ENCODE results near the gene TNN. TPM values are rescaled to one million over a fixed set of nuclear protein-coding genes. Genes with fewer than 3 reads are reported as not detected.
"Not testable (repeated sequence)": the region's sequence is repeated elsewhere in the genome, so short reads cannot be mapped to it uniquely, and the experiment has no call there.

The TNN gene
- polyA plus RNA-seq, 1 experiment = not detected

- ChIA-PET CTCF (interaction anchor here (0.7 to 1.5 kb wide), 5 partner anchors 9 to 279 kb away, joined by 3 read pairs; no protein-coding TSS in a partner anchor), POLR2A (no interaction called here)
- DNase-seq (ENCODE audit: low read depth) = no peak
- TF ChIP-seq, protein P1, sequence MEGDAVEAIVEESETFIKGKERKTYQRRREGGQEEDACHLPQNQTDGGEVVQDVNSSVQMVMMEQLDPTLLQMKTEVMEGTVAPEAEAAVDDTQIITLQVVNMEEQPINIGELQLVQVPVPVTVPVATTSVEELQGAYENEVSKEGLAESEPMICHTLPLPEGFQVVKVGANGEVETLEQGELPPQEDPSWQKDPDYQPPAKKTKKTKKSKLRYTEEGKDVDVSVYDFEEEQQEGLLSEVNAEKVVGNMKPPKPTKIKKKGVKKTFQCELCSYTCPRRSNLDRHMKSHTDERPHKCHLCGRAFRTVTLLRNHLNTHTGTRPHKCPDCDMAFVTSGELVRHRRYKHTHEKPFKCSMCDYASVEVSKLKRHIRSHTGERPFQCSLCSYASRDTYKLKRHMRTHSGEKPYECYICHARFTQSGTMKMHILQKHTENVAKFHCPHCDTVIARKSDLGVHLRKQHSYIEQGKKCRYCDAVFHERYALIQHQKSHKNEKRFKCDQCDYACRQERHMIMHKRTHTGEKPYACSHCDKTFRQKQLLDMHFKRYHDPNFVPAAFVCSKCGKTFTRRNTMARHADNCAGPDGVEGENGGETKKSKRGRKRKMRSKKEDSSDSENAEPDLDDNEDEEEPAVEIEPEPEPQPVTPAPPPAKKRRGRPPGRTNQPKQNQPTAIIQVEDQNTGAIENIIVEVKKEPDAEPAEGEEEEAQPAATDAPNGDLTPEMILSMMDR (IDR thresholded peaks at IDR 0.05; ENCODE audit: insufficient read depth, low read depth, low read length) = no peak
- no peak overlapping the region for H3K4me3 ChIP-seq (ENCODE audit: low read depth, low read length)
- no peaks in the 10 kb centered on the region for H3K27me3 ChIP-seq (ENCODE audit: control insufficient read depth, insufficient read depth, low read length)
- no peaks in the 10 kb centered on the region for H3K36me3 ChIP-seq (ENCODE audit: control insufficient read depth, insufficient read depth, low read length)
These were observed 27.2 kb upstream of the TNN start for GRCh38 chr1:175040324-175040879.

- CTCF ChIA-PET = interaction anchor here (1.4 to 2.4 kb wide), 3 partner anchors 12 to 104 kb away, joined by 4 to 6 read pairs (median 4); no protein-coding TSS in a partner anchor
- H3K36me3 ChIP-seq (ENCODE audit: control insufficient read depth, insufficient read depth, low read length) = no peaks in the 10 kb centered on the region
- DNase-seq (ENCODE audit: low read depth) = no peak
- POLR2A ChIA-PET = no interaction called here
- H3K27me3 ChIP-seq (ENCODE audit: control insufficient read depth, insufficient read depth, low read length) = no peaks in the 10 kb centered on the region
- H3K4me3 ChIP-seq (ENCODE audit: low read depth, low read length) = no peak overlapping the region
- TF ChIP-seq, protein P1 (IDR thresholded peaks at IDR 0.05; ENCODE audit: insufficient read depth, low read depth, low read length) = no peak
These were observed 25.0 kb upstream of the TNN start for GRCh38 chr1:175042650-175043049.

GRCh38 chr1:175043824-175044223, 23.8 kb upstream of the TNN start:
- POLR2A ChIA-PET = no interaction called here
- CTCF ChIA-PET = interaction anchor here (1.9 to 2.4 kb wide), 2 partner anchors 11 to 14 kb away, joined by 4 to 6 read pairs; no protein-coding TSS in a partner anchor
- Histone ChIP-seq H3K36me3 (ENCODE audit: control insufficient read depth, insufficient read depth, low read length) (no peaks in the 10 kb centered on the region), H3K4me3 (ENCODE audit: low read depth, low read length) (no peak overlapping the region), H3K27me3 (ENCODE audit: control insufficient read depth, insufficient read depth, low read length) (no peaks in the 10 kb centered on the region)
- DNase-seq (ENCODE audit: low read depth) = no peak
- TF ChIP-seq, protein P1 (IDR thresholded peaks at IDR 0.05; ENCODE audit: insufficient read depth, low read depth, low read length) = no peak

DNA sequence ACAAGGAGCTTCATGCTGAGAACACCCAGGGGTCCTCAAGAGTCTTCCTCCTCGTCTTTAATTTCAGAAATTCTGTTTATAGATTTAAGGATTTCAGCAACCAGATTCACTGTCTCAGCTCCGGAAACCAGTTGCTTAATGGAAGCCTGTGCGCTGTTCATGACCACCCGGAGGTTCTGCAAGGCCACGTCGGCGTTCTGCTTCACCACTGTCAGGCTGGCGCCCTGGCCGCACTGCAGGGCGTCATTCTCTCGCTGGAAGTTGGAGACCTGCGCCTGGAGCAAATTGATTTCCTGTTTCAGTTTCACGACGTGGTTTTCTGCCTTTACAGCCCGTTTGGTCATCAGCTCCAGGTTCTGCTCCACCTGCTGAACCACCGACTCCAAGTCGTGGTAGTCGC, 23.0 kb upstream of the TNN start:
- DNase-seq (ENCODE audit: low read depth); H3K36me3 ChIP-seq (ENCODE audit: control insufficient read depth, insufficient read depth, low read length); POLR2A ChIA-PET; H3K4me3 ChIP-seq (ENCODE audit: low read depth, low read length); H3K27me3 ChIP-seq (ENCODE audit: control insufficient read depth, insufficient read depth, low read length): not testable (repeated sequence)
- CTCF ChIA-PET = interaction anchor here (1.9 kb wide), 1 partner anchor 10 kb away, joined by 4 read pairs; no protein-coding TSS in a partner anchor

DNA sequence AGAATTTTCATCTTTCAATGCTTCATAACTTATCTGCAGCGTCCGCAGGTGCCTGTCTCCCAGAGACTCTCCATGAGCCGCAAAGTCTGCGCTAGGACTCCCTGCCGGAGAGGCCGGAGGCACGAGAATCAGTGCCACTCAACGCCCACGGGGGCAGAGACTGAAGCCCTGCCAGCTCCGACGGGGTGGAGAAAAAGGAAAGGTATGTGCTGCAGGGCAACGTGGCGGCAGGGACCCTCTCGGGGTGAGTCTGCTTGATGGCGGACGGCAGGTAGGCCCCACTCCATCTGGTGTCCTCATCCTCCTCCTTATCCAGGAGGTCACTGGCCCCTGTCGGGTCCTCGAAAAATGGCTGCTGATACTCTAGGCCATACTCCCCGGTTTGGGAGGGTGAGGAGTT, 22.5 kb upstream of the TNN start:
- Histone ChIP-seq H3K4me3 (ENCODE audit: low read depth, low read length) (no peak overlapping the region), H3K36me3 (ENCODE audit: control insufficient read depth, insufficient read depth, low read length) (no peaks in the 10 kb centered on the region), H3K27me3 (ENCODE audit: control insufficient read depth, insufficient read depth, low read length) (no peaks in the 10 kb centered on the region)
- ChIA-PET POLR2A (no interaction called here), CTCF (no interaction called here)
- DNase-seq (ENCODE audit: low read depth) = no peak
- TF ChIP-seq, protein P1 (IDR thresholded peaks at IDR 0.05; ENCODE audit: insufficient read depth, low read depth, low read length) = no peak

GRCh38 chr1:175045519-175045918, 22.1 kb upstream of the TNN start:
- CTCF ChIA-PET = no interaction called here
- POLR2A ChIA-PET = no interaction called here

More at GRCh38 chr1:175045519-175045918, 22.1 kb upstream of the TNN start:
- TF ChIP-seq, protein P1 (IDR thresholded peaks at IDR 0.05; ENCODE audit: insufficient read depth, low read depth, low read length) = no peak
- no peaks in the 10 kb centered on the region for H3K27me3 ChIP-seq (ENCODE audit: control insufficient read depth, insufficient read depth, low read length)
- H3K4me3 ChIP-seq (ENCODE audit: low read depth, low read length) = no peak overlapping the region
- DNase-seq (ENCODE audit: low read depth) = no peak
- no peaks in the 10 kb centered on the region for H3K36me3 ChIP-seq (ENCODE audit: control insufficient read depth, insufficient read depth, low read length)
